ENCODE data around the gene RPL21.
"Not testable (repeated sequence)": the region's sequence is repeated elsewhere in the genome, so short reads cannot be mapped to it uniquely, and the experiment has no call there.

RPL21 gene

GRCh38 chr13:27290715-27291114 lies 39.4 kb downstream of the RPL21 start:
- DNase-seq: no peak

- DNase-seq: not testable (repeated sequence)
Measured at GRCh38 chr13:27291967-27292366, 40.6 kb downstream of the RPL21 start.

- DNase-seq: no peak
Measured at GRCh38 chr13:27293076-27293691, 41.8 kb downstream of the RPL21 start.

GRCh38 chr13:27293873-27294515 lies 42.6 kb downstream of the RPL21 start:
- DNase-seq: no peak

- no peak for DNase-seq
Measured at GRCh38 chr13:27295096-27295495, 43.7 kb downstream of the RPL21 start.

- DNase-seq: no peak
Measured at GRCh38 chr13:27295660-27296059, 44.3 kb downstream of the RPL21 start.

- no peak for DNase-seq
Measured at GRCh38 chr13:27296496-27296895, 45.1 kb downstream of the RPL21 start.

GRCh38 chr13:27298849-27299248 lies 47.5 kb downstream of the RPL21 start:
- no peak for DNase-seq

GRCh38 chr13:27300406-27300805 lies 49.0 kb downstream of the RPL21 start:
- not testable (repeated sequence) for DNase-seq

- no peak for DNase-seq
Measured at GRCh38 chr13:27300941-27301586, 49.7 kb downstream of the RPL21 start.

- no peak for DNase-seq
Measured at GRCh38 chr13:27302643-27303262, 51.4 kb downstream of the RPL21 start.

- DNase-seq: no peak
Measured at GRCh38 chr13:27304099-27304498, 52.7 kb downstream of the RPL21 start.

- no peak for DNase-seq
Measured at GRCh38 chr13:27304611-27305010, 53.3 kb downstream of the RPL21 start.
